GM21423 (cell line): Measurements from ENCODE around the gene VAMP8.
"Not testable (repeated sequence)": the region's sequence is repeated elsewhere in the genome, so short reads cannot be mapped to it uniquely, and the experiment has no call there.

ENCODE experiments used
- ATAC-seq: cut with Tn5 transposase; IDR thresholded peaks from one replicate; pipeline ENCODE4 v1.9.1; 2021; ENCODE audit warnings: mild to moderate bottlenecking, moderate library complexity; ENCODE audit not compliant: unreplicated experiment

The VAMP8 gene

GRCh38 chr2:85577386-85578242, at the start of gene VAMP8:
TSS of gene VAMP8 (plus strand) at chr2:85577586. CDS start at chr2:85577647, 61 bp downstream.
- peak; percentile 58 for ATAC-seq

GRCh38 chr2:85527787-85528186, 49.6 kb upstream of the VAMP8 start:
- no peak for ATAC-seq

GRCh38 chr2:85528355-85528754, 49.0 kb upstream of the VAMP8 start:
- ATAC-seq = no peak

- no peak for ATAC-seq
These were observed 47.6 kb upstream of the VAMP8 start for GRCh38 chr2:85529809-85530208.

DNA sequence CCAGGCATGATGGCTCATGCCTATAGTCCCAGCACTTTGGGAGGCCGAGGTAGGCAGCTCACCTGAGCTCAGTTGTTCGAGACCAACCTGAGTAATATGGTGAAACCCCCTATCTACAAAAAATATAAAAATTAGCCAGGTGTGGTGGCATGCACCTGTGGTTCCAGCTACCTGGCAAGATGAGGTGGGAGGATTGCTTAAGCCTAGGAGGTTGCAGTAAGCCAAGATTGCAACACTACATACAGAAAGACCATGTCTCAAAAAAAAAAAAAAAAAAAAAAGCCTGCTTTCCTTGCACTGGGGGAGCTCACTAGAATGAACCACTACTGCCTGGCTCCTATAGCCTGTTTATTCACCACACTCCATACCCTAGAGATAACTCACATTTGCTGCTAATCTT, 45.8 kb upstream of the VAMP8 start:
- ATAC-seq = no peak

- no peak for ATAC-seq
These were observed 43.3 kb upstream of the VAMP8 start for GRCh38 chr2:85534099-85534498.

DNA sequence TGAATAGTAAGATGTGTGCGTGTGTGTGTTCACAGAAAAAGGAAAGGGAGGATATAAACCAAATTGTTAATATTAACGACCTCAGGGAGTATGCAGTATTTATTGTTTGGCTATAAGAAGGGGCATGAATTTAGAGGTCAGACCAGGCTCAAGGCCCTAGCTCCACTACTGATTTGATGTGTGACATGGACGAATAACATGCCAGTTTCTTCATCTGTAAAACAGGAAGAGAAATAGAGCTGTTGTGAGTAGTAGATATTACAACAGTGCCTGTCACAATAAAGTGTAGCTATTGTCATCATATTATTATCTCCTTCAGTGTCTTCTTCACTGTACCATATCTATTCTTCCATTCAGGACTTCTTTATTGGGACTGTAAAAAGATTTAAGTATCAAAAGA, 42.5 kb upstream of the VAMP8 start:
- ATAC-seq = no peak

GRCh38 chr2:85536479-85536878, 40.9 kb upstream of the VAMP8 start:
- no peak for ATAC-seq

- no peak for ATAC-seq
These were observed 39.5 kb upstream of the VAMP8 start for GRCh38 chr2:85537600-85538506.

- peak; percentile 67 for ATAC-seq
These were observed 38.7 kb upstream of the VAMP8 start, which contains the start of gene MAT2A for GRCh38 chr2:85538507-85539360. TSS of gene MAT2A (plus strand) at chr2:85539168. CDS start at chr2:85539288, 120 bp downstream.

- ATAC-seq = peak; percentile 27
These were observed 37.8 kb upstream of the VAMP8 start for GRCh38 chr2:85539361-85540132.

DNA sequence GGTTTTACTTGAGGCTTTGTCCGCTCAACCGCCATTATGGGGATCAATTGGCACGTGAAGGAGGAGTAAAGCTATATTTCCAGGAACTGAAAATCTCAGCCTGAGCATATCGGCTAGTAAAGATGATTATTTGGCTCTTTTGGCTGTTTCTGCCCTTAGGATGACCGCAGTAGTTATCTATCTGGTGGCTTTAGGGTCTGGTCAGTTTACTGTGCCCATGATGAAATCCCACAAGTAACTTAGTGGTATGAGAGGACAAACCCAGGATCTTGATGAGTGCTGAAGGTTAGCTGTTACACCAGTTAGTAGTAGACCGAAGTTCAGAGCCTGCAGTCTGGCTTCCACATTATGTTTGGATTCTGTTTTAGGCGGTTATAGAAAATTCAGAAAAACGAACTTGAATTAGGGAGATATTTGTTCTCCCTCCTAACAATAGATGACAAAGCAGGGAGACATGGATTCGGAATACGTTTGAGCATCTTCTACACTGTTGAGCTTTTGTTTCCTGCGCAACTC, 37.2 kb upstream of the VAMP8 start:
- ATAC-seq = no peak

DNA sequence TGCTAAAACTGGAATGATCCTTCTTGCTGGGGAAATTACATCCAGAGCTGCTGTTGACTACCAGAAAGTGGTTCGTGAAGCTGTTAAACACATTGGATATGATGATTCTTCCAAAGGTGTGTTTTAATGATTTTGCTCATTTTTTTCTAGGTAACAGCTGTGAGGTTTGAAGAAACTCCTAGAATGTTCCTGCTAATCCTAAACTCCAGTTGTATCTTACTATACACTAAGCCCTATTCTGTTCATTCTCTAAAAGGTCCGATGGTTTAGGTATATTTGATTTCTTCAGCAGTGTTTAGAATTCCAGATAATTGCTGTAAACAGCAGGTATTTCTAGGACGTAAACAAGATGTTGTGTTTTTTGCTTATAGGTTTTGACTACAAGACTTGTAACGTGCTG, 36.1 kb upstream of the VAMP8 start:
- ATAC-seq = no peak

DNA sequence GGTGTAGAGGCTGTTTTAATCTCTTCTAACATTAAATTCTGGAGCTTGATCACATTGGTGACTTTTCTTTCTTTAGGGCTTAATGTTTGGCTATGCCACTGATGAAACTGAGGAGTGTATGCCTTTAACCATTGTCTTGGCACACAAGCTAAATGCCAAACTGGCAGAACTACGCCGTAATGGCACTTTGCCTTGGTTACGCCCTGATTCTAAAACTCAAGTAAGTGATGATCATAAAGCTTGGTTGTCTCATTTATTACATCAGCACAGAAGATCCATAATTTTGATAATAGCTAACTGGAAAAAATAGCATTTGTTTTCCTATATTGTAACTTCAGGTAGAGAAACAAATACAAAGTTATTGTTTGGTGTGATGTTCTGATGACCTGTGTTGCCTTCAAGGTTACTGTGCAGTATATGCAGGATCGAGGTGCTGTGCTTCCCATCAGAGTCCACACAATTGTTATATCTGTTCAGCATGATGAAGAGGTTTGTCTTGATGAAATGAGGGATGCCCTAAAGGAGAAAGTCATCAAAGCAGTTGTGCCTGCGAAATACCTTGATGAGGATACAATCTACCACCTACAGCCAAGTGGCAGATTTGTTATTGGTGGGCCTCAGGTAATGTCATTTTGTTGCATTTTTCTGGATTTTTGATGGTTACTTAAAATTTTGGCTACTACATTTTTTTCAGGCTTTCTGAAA, 35.5 kb upstream of the VAMP8 start:
- no peak for ATAC-seq

GRCh38 chr2:85542777-85543176, 34.6 kb upstream of the VAMP8 start:
- no peak for ATAC-seq

- ATAC-seq = not testable (repeated sequence)
These were observed 33.1 kb upstream of the VAMP8 start for GRCh38 chr2:85544254-85544691.

DNA sequence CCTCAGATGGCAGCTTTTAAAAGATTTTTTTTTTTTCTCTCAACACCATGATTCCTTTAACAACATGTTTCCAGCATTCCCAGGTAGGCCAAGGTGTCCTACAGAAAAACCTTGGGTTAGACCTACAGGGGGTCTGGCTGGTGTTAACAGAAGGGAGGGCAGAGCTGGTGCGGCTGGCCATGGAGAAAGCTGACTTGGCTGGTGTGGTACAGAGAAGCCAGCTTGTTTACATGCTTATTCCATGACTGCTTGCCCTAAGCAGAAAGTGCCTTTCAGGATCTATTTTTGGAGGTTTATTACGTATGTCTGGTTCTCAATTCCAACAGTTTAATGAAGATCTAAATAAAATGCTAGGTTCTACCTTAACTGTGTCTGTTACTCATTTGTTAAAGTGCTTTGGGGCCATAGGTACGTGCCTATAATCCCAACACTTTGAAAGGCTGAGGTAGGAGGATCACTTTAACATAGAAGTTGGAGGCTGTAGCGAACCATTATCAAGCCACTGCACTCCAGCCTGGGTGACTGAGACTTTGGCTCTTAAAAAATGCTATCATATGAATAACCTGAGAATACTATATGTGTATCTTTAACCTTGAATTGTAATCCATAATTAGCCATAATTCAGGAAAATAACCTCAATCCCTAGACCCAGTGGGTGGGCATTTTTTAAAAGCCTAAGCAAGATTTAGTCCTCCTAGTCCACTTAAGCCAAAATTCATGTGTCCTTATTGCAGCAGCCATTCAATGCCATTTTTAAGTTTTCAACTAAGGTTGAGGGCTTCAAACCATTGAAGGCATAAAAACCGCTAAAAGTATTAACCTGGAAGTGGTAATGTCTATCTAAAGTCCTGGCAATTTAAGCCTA, 32.2 kb upstream of the VAMP8 start:
- ATAC-seq = not testable (repeated sequence)

DNA sequence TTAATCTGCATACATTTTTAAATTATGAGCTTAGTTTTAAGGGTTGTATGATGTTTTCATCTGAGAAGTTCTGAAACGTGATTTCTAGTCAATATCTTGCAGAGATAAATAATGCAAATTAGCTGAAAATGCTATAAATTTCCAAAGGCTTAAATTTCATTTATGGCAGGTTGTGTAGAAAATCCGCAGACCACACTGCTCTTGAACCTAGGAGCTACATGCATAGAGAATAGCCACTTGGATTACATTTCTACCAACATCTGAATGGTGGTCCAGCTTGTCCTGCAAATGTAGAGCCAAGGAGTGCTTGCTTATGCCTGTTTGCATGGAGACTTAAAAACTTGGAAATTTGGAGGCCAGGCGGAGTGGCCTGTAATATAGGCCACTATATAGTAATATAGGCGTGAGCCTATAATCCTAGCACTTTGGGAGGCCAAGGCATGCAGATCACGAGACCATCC, 31.6 kb upstream of the VAMP8 start:
- no peak for ATAC-seq
